RKO (cell line): ENCODE results near the gene KRT71.

ENCODE experiments used
- DNase-seq: peaks from one replicate; pipeline ENCODE4 v3.0.0-alpha.2; 2016; ENCODE audit warnings: low spot score

KRT71 gene

GRCh38 chr12:52497975-52498374, 55.0 kb downstream of the KRT71 start:
- no peak for DNase-seq

GRCh38 chr12:52496590-52497071, 56.3 kb downstream of the KRT71 start:
- DNase-seq: no peak

- no peak for DNase-seq
Measured at GRCh38 chr12:52496054-52496453, 56.9 kb downstream of the KRT71 start.

GRCh38 chr12:52495389-52495788, 57.6 kb downstream of the KRT71 start:
- no peak for DNase-seq

- DNase-seq: no peak
Measured at GRCh38 chr12:52494518-52494917, 58.4 kb downstream of the KRT71 start.

GRCh38 chr12:52494100-52494499, 58.8 kb downstream of the KRT71 start:
- no peak for DNase-seq
